Measurements from ENCODE around the gene BGLAP. TPM values are rescaled to one million over a fixed set of nuclear protein-coding genes. Genes with fewer than 3 reads are reported as not detected.

The BGLAP gene
- total RNA-seq, 4 donors from 2014 or later, result 0.29 to 4.2 (median 0.90) TPM; not detected in 1

GRCh38 chr1:156284112-156284511 lies 42.1 kb downstream of the BGLAP start, which contains the start of gene TMEM79:
Gene TMEM79, plus strand, starts transcription at chr1:156284325. Its CDS starts 902 bp downstream, at chr1:156285227.
- intact Hi-C loops (cut with DNase I; ENCODE audit: low total_unique reads), result no loop called here
- Histone ChIP-seq H3K4me1 (peaks cover 0 to 7% of the 10 kb centered on the region in 2 donors), H3K36me3 (no peaks in the 10 kb centered on the region), H3K9me3 (no peaks in the 10 kb centered on the region), H3K27me3 (no peaks in the 10 kb centered on the region), H3K4me3 (peak within 1 kb of the TSS; percentile 98 to 99), H3K27ac (peak within 1 kb of the TSS; percentile 92 to 93)
- TF ChIP-seq CTCF (IDR thresholded peaks at IDR 0.05) (no peak), POLR2A (IDR thresholded peaks at IDR 0.05) (no peak)
- DNase-seq, result no peak

- intact Hi-C loops (cut with DNase I; ENCODE audit: low total_unique reads), result no loop called here
- Histone ChIP-seq H3K27ac (no peak overlapping the region), H3K27me3 (no peaks in the 10 kb centered on the region), H3K36me3 (no peaks in the 10 kb centered on the region), H3K9me3 (no peaks in the 10 kb centered on the region), H3K4me1 (peaks cover 0 to 7% of the 10 kb centered on the region in 2 donors), H3K4me3 (no peak overlapping the region)
- DNase-seq, result no peak
- no peak for TF ChIP-seq CTCF (IDR thresholded peaks at IDR 0.05)
- no peak for TF ChIP-seq POLR2A (IDR thresholded peaks at IDR 0.05)
Measured at GRCh38 chr1:156284757-156285156, 42.8 kb downstream of the BGLAP start.

GRCh38 chr1:156285437-156285836 lies 43.5 kb downstream of the BGLAP start:
- intact Hi-C loops (cut with DNase I; ENCODE audit: low total_unique reads), result no loop called here
- Histone ChIP-seq H3K36me3 (no peaks in the 10 kb centered on the region), H3K27me3 (no peaks in the 10 kb centered on the region), H3K9me3 (no peaks in the 10 kb centered on the region), H3K4me3 (no peak overlapping the region), H3K4me1 (peaks cover 0 to 7% of the 10 kb centered on the region in 2 donors), H3K27ac (no peak overlapping the region)
- no peak for TF ChIP-seq CTCF (IDR thresholded peaks at IDR 0.05)
- no peak for TF ChIP-seq POLR2A (IDR thresholded peaks at IDR 0.05)
- no peak for DNase-seq

GRCh38 chr1:156286061-156286460 lies 44.1 kb downstream of the BGLAP start:
- Histone ChIP-seq H3K27ac (no peak overlapping the region), H3K36me3 (no peaks in the 10 kb centered on the region), H3K4me1 (peaks cover 0 to 6% of the 10 kb centered on the region in 2 donors), H3K4me3 (no peak overlapping the region), H3K9me3 (no peaks in the 10 kb centered on the region), H3K27me3 (no peaks in the 10 kb centered on the region)
- intact Hi-C loops (cut with DNase I; ENCODE audit: low total_unique reads), result no loop called here
- no peak for DNase-seq
- no peak for TF ChIP-seq CTCF (IDR thresholded peaks at IDR 0.05)
- no peak for TF ChIP-seq POLR2A (IDR thresholded peaks at IDR 0.05)

GRCh38 chr1:156289857-156290256 lies 47.9 kb downstream of the BGLAP start:
- Histone ChIP-seq H3K4me3 (no peak overlapping the region), H3K27ac (no peak overlapping the region), H3K27me3 (no peaks in the 10 kb centered on the region), H3K36me3 (no peaks in the 10 kb centered on the region), H3K4me1 (peaks cover 0 to 15% of the 10 kb centered on the region in 2 donors), H3K9me3 (no peaks in the 10 kb centered on the region)
- TF ChIP-seq CTCF (IDR thresholded peaks at IDR 0.05), result no peak
- TF ChIP-seq POLR2A (IDR thresholded peaks at IDR 0.05), result no peak
- intact Hi-C loops (cut with DNase I; ENCODE audit: low total_unique reads), result no loop called here
- no peak for DNase-seq

Data from uterus (tissue), 4 donors.